HG03521 (cell line): ENCODE measurements around the gene ASB6.
"Not testable (repeated sequence)": the region's sequence is repeated elsewhere in the genome, so short reads cannot be mapped to it uniquely, and the experiment has no call there.

Source experiments
- ATAC-seq: cut with Tn5 transposase; IDR thresholded peaks from one replicate; pipeline ENCODE4 v1.9.1; 2021; ENCODE audit warnings: mild to moderate bottlenecking, moderate library complexity; ENCODE audit not compliant: unreplicated experiment

The ASB6 gene

DNA sequence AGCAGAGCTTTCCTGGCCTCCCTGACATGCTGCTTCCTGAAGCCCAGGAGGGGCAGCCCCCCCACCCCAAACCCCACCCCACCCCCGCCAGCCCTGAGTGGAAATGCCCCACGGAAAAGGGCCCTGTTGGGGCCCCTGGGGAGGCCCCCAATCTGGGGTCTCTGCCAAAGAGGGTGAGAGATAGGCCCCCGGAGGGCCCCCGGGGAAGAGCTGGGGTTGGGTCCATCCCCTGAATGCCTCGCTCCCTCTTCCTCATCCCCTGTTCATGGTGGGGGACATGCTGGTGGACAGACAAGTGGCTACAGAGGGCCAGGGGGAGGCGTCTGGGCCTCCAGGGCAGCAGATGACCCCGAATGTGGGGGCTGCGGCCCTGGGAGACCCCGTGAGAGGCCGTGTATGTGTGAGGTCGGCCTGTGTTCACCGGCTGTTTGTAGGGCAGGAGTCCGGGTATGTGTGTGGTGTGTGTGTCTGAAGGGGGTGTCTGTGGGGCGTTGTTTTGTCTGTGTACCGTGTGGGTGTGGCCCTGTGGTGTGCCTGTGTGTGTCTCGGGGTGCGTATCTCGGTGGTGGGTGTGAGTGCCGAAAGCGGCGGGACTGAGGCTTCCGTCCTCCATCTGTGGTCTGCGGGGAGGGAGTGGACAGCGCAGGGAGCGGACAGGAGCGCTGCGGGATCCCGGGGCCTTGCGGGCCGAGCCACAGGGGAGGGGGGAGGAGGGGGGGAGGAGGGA is 32.3 kb downstream of the ASB6 start:
- ATAC-seq: no peak

DNA sequence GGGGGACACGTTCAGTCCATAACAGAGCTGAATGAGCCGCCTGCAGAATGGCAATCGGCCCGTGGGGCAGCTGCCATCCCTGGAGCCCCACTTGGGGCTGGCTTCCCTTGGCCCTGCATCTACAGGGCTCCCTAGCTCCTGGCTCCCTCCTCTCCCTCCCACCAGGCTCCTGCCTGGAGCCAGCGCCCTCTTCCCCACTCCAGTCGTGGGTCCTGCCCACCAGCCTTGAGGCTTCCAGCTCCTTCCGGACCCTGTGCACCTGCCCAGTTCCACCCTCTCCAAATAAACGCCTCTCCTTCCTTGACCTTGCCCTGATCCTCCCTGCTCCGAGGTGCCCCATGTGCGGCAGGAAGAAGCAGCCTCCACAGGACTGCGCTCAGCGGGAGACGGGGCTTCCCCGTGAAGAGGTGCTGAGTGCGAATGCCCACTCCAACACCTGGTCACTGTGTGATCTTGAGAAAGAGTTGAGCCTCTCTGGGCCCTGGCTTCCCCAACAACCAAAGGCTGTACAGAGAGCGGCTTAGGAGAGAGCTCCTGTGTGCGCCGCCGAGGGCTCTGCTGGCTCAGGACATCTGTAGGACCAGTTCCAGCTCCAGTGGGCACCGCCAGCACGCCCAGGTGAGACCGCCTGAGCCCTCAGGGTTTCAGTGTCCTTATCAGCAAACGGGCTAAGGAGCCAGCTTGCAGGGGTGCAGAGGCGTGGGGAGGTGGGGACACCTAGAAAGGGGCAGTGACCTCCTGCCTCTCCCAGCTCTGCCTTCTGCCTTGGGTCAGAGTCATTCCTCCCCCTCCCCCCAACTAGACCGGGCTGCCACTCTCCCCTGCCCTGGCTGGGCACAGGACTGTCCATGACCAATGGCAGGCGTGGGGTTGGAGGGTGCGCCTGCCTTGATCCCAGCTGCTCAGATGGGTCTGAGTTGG is 33.1 kb downstream of the ASB6 start:
- no peak for ATAC-seq

GRCh38 chr9:129607027-129607387 is 34.9 kb downstream of the ASB6 start:
- no peak for ATAC-seq

DNA sequence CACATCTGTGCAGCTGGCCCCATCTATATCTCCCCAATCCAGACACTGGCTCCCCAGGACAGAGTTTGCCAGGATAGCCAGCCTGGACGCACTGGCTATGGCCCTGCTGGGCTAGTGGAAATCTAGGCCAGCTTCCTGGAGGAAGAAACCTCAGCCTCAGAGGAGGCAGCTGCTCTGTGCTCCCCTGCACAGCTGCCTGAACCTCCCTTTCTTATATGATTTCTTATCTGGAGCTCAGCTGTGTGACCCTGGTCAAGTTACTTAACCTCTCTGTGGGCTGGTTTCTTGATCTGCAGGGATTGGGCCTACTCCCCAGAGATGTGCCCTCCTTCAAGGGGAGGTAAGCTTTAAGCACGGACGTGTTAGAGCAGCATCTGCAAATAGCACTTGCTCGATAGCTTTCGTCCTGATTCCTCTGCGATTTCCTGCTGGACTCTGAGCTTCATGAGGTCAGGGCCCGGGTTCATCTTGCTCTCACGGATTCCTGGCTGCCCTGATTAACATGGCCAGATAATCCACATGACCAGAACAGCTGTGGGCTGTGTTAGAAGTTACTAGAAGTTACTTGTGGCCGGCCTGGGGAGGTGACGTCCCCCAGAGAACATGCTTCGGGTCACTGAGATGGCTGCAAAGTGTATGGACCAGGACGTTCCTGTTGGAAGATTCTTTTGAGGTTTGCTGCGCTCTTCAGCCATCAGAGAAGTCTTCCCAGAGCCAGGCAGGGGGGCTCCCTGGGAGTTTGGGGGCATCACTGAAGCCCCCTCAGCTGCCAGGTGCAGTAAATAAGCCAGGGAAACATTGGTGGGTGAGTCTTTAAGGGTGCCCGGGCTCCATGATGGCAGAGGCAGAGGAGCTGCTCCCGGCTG is 35.6 kb downstream of the ASB6 start:
- no peak for ATAC-seq

DNA sequence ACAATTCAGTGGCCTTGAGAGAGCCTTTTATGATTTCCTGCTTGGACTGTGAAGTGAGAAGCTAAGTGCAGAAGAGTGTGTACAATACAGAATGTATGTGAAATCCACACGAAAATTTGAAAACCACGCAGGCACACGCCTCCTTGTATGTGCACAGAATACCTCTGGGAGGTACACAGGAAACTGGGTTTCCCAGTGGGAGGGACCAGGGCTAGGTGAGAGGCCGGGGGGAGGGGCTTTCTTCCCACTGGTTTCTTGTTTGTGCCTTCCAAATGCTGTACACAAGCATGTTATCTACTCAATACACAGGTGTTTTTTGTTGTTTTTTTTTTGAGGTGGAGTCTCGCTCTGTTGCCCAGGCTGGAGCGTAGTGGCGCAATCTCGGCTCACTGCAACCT is 37.2 kb downstream of the ASB6 start:
- ATAC-seq: no peak

DNA sequence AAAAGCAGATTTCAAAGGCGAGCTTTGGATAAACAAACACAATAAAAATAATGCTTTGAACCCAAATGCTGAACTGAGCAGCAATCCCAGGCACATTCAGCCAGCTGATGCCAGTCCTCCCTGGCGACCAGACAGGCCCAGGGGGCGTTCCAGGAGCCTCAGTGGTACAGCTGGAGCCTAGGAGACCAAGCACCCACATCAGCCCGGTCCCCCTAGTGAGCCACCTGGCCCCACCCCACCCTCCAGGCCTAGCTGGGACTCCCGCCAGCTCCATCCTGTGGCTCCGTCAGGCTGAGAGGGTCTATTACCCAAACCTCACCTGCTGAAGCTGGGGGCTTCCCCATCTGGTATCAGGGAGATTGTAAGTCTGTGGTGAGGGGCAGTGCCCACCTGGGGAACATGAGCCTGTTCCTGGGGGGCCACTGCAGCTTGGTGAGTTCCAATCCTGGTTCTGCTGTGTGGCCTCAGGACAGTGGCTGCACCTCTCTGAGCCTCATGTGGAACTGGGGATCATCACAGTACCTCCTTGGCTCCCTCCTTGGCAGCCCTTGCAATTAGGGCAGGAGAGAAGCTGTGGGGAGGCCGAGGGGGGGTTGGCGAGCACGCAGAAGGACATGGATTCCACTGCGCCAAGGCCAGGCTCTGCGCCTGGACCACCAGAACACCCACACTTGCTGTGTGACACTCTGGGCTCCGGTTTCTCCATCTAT is 37.7 kb downstream of the ASB6 start:
- no peak for ATAC-seq

- no peak for ATAC-seq
These were observed 39.1 kb downstream of the ASB6 start for GRCh38 chr9:129602598-129603415.

GRCh38 chr9:129601082-129601674 is 40.8 kb downstream of the ASB6 start:
- no peak for ATAC-seq

DNA sequence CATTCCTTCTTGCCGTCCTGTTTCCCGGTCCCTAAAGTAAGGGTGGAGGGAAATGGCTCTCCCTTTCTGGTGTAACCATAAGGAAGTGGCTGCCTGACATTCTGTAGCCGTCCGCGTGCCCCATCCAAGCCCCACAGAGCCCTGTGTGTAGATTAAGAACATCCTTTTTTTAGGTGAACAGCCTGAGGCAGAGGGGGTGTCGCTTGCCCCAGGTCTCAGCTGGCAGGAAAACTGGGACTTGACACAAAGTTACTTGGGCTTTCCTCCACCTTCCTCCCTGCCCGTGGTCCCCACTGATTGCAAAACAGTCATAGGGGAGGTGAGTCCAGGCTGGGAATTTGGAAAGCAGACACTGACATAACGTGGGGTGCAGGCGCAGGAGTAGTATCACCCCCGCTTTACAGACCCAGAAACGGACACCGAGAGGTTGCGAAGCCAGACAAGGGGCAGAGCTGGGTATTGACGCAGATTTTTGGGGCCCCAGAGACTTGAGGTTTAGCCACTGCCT is 43.8 kb downstream of the ASB6 start:
- ATAC-seq: no peak

GRCh38 chr9:129597355-129598088 is 44.4 kb downstream of the ASB6 start:
- no peak for ATAC-seq

DNA sequence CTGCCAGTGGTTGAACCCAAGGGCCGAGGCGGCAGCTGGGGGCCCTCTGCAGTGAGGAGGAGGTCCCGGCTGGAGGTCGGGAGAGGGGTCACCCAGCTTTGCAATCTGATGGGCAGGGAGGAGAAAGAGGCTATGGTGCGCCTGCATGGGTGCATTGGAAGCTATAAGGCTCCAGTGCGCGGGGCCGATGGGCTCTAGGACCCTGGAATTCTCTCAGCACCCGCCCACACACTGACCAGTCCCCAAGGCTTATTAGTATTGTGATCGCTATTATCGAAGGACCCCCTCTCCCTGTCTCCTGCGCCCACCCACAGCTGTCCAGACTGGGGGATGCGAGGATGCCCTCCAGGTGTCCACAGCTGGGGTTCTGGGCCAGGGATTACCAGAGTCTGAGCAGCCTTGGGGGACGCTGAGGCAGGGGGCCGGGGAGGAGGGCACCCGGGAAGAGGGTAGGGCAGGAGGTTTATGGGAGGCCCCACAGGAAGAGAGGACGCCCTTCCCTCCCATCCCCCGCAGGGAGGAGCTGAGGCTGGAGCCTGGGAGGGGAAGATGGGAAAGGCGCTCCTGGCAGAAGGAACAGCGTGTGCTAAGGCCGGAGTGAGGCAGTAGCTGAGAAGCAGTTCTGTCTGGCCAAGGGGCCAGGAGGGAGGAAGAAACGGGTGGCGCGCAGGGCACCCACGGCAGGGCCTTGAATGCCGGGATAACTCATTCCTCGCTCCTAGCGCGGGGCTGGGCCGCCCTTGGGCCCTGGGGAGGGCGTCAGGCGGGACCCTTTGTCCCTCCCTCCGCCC is 45.2 kb downstream of the ASB6 start:
- no peak for ATAC-seq

DNA sequence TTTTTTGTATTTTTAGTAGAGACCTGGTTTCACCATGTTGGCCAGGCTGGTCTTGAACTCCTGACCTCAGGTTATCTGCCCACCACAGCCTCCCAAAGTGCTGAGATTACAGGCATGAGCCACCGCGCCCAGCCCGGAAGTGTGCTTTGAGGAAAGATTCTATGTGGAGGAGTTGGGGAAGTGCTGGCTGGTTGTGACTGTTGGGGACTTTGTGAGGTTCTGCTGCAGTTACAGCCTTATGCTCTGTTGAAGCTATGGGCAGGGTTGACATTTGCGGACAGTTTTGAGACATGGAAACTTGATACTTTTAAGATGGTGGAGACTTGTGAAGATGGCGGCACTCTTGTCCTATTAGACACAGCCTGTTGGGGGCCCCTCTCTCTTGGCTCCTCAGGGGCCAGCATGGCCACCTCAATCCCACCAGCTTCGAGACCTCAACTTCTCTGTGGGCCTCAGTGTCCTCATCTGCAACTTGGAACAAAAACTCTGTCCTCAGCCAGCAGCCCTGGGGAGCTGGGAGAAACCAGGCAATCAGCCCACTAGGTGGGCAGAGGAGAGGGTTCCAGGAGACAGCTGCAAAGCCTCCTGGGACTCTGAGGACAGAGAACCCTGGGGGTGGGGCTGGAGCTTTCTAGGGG is 45.9 kb downstream of the ASB6 start:
- no peak for ATAC-seq

DNA sequence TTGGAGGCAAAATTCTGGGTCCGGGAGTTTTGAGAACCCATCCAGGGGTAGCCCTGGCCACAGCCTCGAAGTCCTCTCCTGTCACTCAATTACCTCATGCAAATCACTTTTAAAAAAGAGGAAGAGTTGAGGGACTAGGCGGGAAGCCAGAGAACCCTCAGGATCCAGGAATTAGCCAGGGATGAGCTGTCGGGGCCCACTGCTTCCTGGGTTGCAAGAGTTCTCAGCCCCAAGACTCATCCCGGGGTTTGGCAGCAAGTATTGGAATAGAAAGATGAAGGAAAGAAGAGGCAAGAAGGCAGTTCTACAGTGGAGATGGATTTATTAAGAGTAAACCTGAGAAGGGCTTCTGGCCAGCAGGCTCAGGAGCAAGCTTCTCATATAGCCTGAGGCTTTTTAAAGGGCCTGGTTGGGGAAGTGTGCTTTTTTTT is 46.6 kb downstream of the ASB6 start:
- ATAC-seq: no peak

GRCh38 chr9:129594632-129595031 is 47.3 kb downstream of the ASB6 start:
- no peak for ATAC-seq

DNA sequence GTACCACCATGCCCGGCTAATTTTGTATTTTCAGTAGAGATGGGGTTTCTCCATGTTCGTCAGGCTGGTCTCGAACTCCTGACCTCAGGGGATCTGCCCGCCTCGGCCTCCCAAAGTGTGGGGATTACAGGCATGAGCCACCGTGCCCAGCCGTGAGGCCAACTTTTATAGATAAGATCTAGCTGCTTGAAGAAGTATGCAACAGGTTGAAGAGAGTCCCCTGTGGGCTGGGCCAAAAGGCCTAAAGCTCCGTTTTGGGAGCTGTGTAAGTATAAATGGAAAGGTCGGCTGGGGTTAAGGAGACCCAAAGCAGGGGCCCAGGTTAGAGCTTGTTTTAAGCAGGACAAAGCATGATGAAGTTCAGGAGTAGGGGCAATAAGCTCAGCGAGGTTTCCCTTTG is 49.2 kb downstream of the ASB6 start:
- not testable (repeated sequence) for ATAC-seq

DNA sequence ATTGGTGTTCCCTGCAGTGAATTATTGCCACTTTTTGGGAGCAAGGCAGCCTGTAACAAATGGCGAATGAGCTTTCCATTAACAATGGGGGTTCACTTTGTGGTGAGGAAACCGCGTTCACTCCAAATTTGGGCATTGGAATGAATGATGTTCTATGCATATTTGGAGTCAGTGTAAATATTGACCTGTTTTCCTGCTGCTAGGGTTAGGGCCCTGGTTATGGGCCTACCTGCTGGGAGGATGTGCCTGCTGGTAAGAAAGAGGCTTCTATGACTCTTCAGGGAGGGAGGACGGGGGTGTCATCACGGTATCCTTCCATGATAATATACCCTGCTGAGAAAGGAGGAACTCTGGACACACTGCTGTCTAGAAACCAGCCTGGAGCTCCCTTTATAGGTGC is 50.0 kb downstream of the ASB6 start:
- ATAC-seq: no peak

DNA sequence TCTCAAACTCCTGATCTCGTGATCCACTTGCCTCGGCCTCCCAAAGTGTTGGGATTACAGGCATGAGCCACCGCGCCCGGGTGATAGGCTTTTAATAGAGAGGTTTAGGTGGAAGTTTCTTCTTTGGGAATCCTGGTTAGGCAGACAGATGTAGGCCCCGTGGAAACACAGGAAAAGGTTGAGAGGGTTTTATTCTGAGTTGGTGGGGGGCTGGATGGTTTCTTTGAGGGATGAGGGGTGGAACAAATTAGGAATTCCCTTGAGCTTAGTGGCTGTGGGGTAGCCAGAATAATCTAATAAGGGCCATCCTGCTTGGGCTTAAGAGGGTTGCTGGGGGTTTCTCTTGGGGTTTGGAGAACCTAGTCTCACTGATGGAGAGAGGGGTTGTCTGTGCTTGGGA is 51.5 kb downstream of the ASB6 start:
- no peak for ATAC-seq
